Mucosa of gallbladder (tissue), 1 donor: ENCODE results near the gene DCTN4. TPM values are rescaled to one million over a fixed set of nuclear protein-coding genes. Genes with fewer than 3 reads are reported as not detected.

Source experiments
- DNase-seq: peaks from one replicate; pipeline ENCODE4 v3.0.0-alpha.2; 2020; ENCODE audit warnings: low spot score
- total RNA-seq: library from RNA; stranded (reverse); gene quantifications from one replicate; pipeline ENCODE4 v1.2.1, GENCODE V29; 2021
- donor health status: DM: no; HTN: no; CAD: no.

Gene DCTN4
- total RNA-seq, 1 donor from 2014 or later = 69.4 TPM

DNA sequence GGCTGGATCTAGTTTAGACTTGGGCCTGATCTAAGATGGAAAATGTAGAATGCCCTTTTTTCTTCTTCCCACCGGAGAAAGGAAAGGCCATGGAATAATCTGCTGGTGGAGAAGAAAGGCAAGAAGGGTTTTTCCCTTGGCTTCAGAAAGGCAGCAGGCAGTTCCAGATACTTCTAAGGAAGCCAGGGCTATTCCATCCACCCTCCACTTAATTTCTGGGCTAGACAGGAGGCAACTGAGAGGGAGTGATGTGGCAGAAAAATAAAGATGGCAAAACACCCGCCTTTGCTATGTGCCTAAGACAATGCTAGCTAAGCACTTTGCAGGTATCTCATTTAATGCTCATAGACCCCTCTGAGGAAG, 87.9 kb downstream of the DCTN4 start:
- DNase-seq = no peak

DNA sequence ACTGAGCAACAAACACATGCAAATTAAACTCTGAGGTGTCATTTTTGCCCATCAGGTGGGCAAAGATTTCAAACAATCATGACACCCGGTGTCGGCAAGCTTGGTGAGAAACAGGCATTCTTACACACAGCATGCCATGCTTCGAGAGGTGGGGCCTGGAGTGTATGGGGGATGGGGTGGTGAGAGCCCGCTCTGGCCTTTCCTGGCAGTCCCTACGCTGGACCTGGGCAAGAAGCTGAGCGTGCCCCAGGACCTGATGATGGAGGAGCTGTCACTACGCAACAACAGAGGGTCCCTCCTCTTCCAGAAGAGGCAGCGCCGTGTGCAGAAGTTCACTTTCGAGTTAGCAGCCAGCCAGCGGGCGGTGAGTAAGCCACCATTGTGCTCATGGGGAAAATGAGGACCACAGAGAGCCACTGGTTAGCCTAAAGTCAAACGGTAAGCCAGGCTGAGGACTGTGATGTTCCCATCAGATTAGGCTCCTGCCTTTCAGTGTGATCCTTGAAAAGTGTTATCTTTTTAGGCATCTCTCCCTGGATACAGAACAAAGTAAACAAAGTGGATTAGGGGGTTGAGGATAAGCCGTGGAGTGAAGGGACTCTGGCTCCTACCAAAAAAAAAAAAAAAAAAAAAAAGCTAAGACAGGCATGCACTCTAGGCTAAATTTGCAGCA, 88.4 kb downstream of the DCTN4 start:
- no peak for DNase-seq

DNA sequence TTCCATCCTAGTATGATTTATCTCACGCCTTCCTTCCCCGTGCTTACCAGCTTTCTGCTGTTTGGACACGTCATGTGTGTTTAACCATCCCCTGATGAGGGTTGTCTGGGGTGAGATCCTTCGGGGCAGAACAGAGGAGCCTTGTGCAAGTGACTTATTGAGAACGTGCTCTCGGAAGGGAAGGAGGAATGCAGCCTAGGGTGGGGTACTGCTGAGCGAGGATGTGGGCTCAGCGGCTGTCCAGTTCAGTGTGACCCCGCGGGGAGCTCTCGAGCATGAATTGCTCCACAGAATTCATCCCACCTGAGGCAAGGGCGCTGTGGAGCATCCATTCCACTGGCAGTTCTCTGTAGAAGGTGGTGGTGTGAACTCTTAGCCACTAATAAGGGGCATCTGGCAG, 93.8 kb downstream of the DCTN4 start:
- no peak for DNase-seq

DNA sequence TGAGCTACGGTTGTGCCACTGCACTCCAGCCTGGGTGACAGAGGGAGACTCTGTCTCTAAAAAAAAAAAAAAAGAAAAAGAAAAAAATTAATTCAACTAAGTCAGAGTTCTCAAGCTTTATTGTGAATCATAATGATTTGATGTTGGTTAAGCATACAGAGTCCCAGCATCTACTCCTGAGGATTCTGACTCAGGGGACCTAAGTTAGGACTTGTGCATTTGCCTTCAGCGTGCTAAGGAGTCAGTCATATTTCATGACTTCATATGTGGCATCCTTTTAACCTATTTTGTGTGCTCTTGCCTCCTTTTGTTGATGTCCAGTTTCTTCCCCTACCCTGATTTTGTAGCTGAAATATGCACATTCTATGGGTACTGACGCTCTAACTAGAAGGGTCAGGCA, 94.9 kb downstream of the DCTN4 start:
- no peak for DNase-seq

DNA sequence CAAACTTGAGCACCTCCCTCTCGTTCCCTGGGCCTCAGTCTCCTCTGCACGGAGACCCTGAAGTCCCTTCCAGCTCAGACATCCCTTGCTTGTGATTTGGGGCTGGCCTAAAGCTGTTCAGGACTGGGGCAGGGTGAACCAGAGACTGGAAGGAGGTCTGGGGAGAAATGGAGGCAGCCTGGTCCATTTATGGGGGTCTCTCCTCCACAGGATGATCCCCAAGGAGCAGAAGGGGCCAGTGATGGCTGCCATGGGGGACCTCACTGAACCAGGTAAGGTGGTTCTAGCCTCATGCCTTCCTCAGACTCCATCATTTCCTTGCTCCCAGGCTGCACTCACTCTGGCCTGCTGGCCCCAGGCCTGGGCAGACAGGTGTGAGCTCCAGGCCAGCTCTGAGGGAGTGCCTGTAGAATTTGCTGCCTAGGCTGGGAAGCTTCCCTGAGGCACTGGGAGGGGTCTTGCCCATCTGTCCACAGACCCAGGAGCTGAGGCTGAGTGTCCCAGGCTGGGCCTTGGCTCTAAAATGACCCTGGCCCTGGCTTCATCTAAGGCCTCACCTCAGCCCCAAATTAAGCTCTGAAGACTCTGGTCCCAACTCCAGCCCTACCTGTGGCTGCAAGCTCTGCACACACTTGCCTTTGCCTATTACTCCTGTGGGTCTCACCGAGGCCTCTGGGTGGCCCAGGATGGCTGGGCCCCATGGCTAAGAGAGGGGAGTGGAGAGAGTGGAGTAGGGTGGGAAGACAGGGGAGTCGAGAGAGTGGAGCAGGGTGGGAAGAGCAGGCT, 95.9 kb downstream of the DCTN4 start:
- no peak for DNase-seq

DNA sequence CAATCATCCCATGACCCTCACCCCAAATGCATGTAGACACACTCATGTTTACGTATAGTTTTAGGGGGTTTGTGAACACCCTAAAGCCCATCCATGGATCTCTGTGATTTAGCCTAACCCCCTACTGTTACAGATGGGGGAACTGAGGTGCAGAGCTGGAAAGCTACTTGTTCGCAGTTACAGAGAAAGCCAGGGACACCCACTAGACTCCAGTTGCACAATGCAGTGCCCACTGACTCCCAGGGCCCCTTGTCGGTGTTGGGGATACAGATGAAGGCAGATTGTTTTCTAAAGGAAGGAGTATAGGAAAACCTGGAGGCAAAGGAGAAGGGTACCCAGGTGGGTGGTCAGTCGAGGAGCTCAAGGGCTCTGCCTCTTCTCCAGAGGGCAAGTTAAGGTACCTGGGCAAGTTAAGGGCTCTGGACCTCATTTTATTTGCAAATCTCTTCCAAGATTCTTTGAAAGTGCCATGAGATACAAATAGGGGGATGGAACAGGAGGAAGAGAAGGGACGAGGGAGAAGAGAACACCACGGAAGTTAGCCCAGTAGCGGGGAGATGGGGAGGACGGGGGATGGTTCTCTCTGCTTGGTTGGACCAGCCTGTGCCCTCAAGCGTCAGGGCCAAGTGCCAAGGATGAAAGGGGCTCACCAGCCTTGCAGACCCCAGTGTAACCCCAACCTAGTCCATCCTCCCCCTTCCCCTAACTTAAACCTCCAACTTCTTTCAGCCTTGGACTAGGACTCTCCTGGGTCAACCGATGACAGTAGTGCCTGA, 96.8 kb downstream of the DCTN4 start:
- no peak for DNase-seq

DNA sequence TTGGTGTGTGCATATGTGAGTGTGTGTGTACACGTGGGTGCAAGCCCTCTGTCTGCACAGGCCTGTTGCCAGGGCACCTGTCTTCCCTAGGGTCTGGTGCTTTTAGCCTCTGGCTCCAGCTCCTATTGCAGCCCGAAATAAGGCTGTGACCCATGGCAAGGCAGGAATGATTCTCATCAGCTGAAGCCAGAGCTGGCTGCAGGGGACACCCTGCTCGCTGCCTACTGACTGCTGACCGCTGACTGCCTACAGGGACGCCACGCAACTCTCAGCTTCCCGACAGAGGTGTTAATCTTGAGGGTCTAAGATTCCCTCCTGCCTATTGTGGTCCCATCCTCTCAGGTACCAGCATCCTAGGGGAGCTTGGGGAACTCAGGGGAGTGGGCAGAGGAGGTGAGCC, 97.7 kb downstream of the DCTN4 start, which contains the start of gene MYOZ3:
Gene MYOZ3 (plus strand): TSS at position 166 of the 400 bp plus-strand sequence. CDS start 1,691 bp downstream, outside the sequence.
- DNase-seq = no peak

DNA sequence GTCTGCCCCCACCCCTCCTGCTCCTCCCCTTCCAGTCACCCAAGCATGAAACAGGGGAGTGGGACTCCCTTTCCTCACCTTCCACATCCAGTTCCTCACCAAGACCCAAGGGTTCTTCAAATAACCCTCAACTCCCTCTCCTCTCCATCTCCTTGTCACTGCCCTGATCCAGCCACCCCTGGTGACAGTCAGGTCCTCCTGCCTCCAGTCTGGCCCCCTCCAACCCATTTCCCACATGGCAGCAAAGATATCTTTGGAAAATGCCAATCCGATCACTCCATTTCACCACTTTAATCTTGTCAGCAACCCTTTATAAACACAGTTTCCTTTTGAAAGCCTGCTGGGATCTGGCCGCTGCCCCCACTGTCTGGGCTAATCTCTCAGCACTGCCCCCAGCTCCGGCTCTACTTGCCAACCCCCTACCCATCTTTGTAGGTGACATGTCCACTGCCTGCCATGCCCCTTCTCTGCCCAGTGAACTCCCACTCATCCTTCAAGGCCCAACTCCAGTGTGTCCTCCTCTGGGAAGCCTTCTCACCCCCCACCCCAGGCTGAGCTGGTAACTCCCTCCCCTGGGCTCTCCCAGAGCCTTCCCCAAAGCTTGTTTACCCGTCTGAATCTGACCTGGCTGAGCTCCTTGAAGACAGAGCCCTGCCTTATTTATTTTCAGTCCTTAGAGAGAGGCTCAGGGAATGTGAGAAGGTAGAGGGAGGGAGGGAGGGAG, 98.5 kb downstream of the DCTN4 start:
- DNase-seq = no peak

DNA sequence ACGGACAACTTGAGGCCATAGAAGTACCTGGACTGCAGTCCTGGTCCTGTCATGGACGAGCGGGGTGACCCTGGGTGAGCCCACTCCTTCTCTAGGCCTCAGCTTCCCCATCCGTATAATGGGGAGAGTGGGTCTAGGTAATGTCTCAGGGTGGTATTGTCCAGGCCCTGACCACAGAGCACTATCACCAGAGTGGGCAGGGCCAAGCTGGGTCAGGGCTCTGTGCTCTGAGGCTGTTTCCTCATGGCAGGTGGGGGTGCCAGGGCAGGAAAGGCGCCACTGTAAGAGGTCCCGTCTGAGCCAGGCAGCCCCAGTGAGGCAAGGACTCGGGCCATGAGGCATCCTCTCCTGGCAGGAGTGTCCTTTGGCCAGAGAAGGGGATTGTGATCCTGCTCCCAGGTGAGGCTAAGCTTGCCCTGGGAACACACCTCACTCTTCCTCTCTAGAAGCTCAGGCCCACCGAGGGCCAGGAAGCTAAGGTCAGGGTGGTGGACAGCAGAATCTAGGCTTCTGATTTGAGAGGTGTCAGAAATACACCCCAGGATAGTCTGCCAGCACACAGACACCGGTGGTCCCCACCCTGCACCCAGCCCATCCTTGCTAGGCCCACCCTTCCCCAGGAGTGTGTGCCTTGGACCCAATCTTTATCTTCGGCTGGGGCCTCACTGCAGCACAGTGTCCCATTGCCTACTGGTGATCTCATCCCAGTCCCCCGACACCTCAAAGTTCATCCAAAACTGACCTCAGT, 99.3 kb downstream of the DCTN4 start:
- no peak for DNase-seq

DNA sequence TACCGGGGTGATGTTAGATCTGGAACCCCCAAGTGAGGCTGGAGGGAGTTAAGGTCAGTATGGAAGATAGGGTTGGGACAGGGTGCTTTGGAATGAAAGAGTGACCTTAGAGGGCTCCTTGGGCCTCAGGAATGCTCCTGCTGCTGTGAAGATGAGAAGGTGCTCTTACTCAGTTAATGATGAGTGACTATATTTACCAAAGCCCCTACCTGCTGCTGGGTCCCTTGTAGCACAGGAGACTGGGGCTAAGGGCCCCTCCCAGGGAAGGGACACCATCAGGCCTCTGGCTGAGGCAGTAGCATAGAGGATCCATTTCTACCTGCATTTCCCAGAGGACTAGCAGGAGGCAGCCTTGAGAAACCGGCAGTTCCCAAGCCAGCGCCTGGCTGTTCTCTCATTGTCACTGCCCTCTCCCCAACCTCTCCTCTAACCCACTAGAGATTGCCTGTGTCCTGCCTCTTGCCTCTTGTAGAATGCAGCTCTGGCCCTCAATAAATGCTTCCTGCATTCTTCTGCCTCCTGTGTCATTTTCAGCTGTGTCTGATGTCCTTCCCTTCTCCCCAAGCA, 100.0 kb downstream of the DCTN4 start:
- no peak for DNase-seq

Other genes starting within 250 kb of the DCTN4 start
- gene SYNPO, start 118.4 kb downstream of the DCTN4 start, total RNA-seq = 123 TPM
- gene MYOZ3, start 97.8 kb downstream of the DCTN4 start, total RNA-seq = 2.2 TPM
- 46.1 TPM for gene RBM22, start 58.0 kb downstream of the DCTN4 start, total RNA-seq
- 9.5 TPM for gene SMIM3, start 19.7 kb upstream of the DCTN4 start, total RNA-seq
- 0.29 TPM for gene IRGM, start 87.5 kb upstream of the DCTN4 start, total RNA-seq
- gene ZNF300, start 146.0 kb upstream of the DCTN4 start, total RNA-seq = 5.0 TPM